GM12878 (cell line): ENCODE results near the gene SCTR. TPM values are rescaled to one million over a fixed set of nuclear protein-coding genes. Genes with fewer than 3 reads are reported as not detected.

Experiments
- ATAC-seq: fragments of 200-7000 bp; cut with Tn5 transposase; 3 replicates; pipeline ENCODE4 v1.9.1; 2020; ENCODE audit warnings: mild to moderate bottlenecking, moderate library complexity
- BruUV-seq: library from RNA; stranded (reverse); fragments of 400-500 nt; replicated peaks from 2 replicates; lab custom pipeline; 2021; lab: Mats Ljungman, UMichigan
- CTCF ChIA-PET: fragments of 300-600 bp; sonication (Branson Sonifier 250); formaldehyde crosslinking; extraction: SDS; loops from one replicate; lab custom pipeline; 2021; ENCODE audit warnings: inconsistent platforms; lab: Yijun Ruan, JAX
- POLR2A ChIA-PET: fragments of 350-600 bp; formaldehyde crosslinking; extraction: SDS; loops from one replicate; lab custom pipeline; 2021; ENCODE audit warnings: inconsistent platforms; lab: Charles Lee
- RAD21 ChIA-PET: fragments of 300-600 bp; sonication (Branson Sonifier 250); formaldehyde crosslinking; loops from one replicate; lab custom pipeline; 2023; ENCODE audit warnings: antibody characterized with exemption; ENCODE audit not compliant: unreplicated experiment; lab: Charles Lee
- SMC1A ChIA-PET: fragments of 300-600 bp; sonication (Branson Sonifier 250); formaldehyde crosslinking; loops from one replicate; lab custom pipeline; 2023; ENCODE audit not compliant: unreplicated experiment, uncharacterized antibody; lab: Charles Lee
- DNase-seq: peaks from one replicate; pipeline ENCODE4 v3.0.0-alpha.2; 2011; ENCODE audit warnings: low read depth, low spot score
- FAIRE-seq: peaks from 3 replicates; lab custom pipeline; 2011; peaks lifted over from hg19 to GRCh38; lab: Jason Lieb, UNC
- H2AFZ ChIP-seq: 2 replicates; pipeline ENCODE4 v1.6.0; 2011; ENCODE audit warnings: low read depth, low read length, control low read depth; ENCODE audit not compliant: control insufficient read depth
- H3K27ac ChIP-seq: 2 replicates; pipeline ENCODE4 v1.5.1; 2011; ENCODE audit warnings: control low read depth; ENCODE audit not compliant: control insufficient read depth, insufficient read depth
- H3K27me3 ChIP-seq, 2 experiments: replicated peaks in 1 of 2; 2 replicates each; pipeline versions ENCODE4 v1.6.0 to v1.6.1; 2011; ENCODE audit warnings: low read length in 1 of 2; ENCODE audit not compliant: control insufficient read depth in 2 of 2, insufficient read depth in 2 of 2
- H3K36me3 ChIP-seq, 2 experiments: 2 replicates each; pipeline ENCODE4 v1.5.1; 2011; ENCODE audit warnings: low read length in 1 of 2; ENCODE audit not compliant: control insufficient read depth in 2 of 2, insufficient read depth in 2 of 2
- H3K4me1 ChIP-seq: 2 replicates; pipeline ENCODE4 v1.6.1; 2011; ENCODE audit warnings: mild to moderate bottlenecking, low read length, moderate library complexity, mixed read lengths; ENCODE audit not compliant: control insufficient read depth, insufficient read depth
- H3K4me2 ChIP-seq: 2 replicates; pipeline ENCODE4 v1.6.0; 2011; ENCODE audit warnings: control low read depth; ENCODE audit not compliant: control insufficient read depth, insufficient read depth
- H3K4me3 ChIP-seq: fragments of 200-600 bp; sonication (generic); 2 replicates; pipeline ENCODE4 v1.5.1; 2016
- H3K79me2 ChIP-seq: 2 replicates; pipeline ENCODE4 v1.6.0; 2011; ENCODE audit warnings: low read length; ENCODE audit not compliant: control insufficient read depth, insufficient read depth
- H3K9ac ChIP-seq: 2 replicates; pipeline ENCODE4 v1.8.0; 2011; ENCODE audit warnings: low read length, control low read depth, mixed read lengths; ENCODE audit not compliant: control insufficient read depth, insufficient read depth
- H3K9me3 ChIP-seq: replicated peaks from 3 replicates; pipeline ENCODE4 v1.5.1; 2011; ENCODE audit warnings: mild to moderate bottlenecking, low read length; ENCODE audit not compliant: control insufficient read depth, insufficient read depth
- H4K20me1 ChIP-seq: 2 replicates; pipeline ENCODE4 v1.6.0; 2011; ENCODE audit not compliant: control insufficient read depth, insufficient read depth
- DPF2 ChIP-seq: fragments of 450-650 bp; IDR thresholded peaks from 2 replicates; pipeline ENCODE4 v1.6.1; 2017; ENCODE audit warnings: mild to moderate bottlenecking
- E2F8 ChIP-seq: fragments of 450-650 bp; IDR thresholded peaks from 2 replicates; pipeline ENCODE4 v1.6.1; 2018; ENCODE audit warnings: mild to moderate bottlenecking, low read depth, moderate library complexity; ENCODE audit not compliant: partially characterized antibody
- WGBS: methylation state at CpG from one replicate; pipeline ENCODE4 v1.1.6; 2016; ENCODE audit warnings: low lambda C conversion rate; ENCODE audit not compliant: insufficient replicate concordance, insufficient coverage; ENCODE audit errors: missing lambda C conversion rate; 5-methylcytosine and 5-hydroxymethylcytosine counted together
- in situ Hi-C: fragments of 300-500 bp; cut with MboI; formaldehyde crosslinking; loops from 9 replicates; pipeline ENCODE4 v1.14.3; 2018; ENCODE audit warnings: mixed read lengths
- intact Hi-C: fragments of 100-400 bp; cut with micrococcal nuclease; formaldehyde crosslinking; loops from one replicate; pipeline ENCODE4 v1.14.2; 2022; ENCODE audit not compliant: unreplicated experiment
- polyA plus RNA-seq, 11 experiments: library from polyadenylated mRNA; depleted of rRNA in 4 of 11; unstranded in 6 of 11; stranded (reverse) in 5 of 11; fragments of >200 nt; fragmentation: Nextera tagmentation in 4 of 11; fragmentation: Illumina TruSeq in 1 of 11; extraction: Ambion mirVana in 4 of 11; extraction: Trizol in 1 of 11; gene quantifications; 1 replicate in 1 of 11; 2 replicates in 10 of 11; pipeline versions ENCODE4 v1.2.1 to v1.2.3, GENCODE V29; 2011 to 2016; ENCODE audit warnings: inconsistent platforms in 2 of 11, missing spikeins in 2 of 11, low read depth in 1 of 11
- total RNA-seq, 4 experiments: library from RNA; depleted of rRNA in 3 of 4; stranded (reverse); fragments of >200 nt in 3 of 4; fragmentation: Illumina TruSeq in 1 of 4; extraction: Trizol in 1 of 4; gene quantifications; 2 replicates each; pipeline versions ENCODE4 v1.2.1 to v1.2.3, GENCODE V29; 2013 to 2021

The SCTR gene
- total and polyA plus RNA-seq, 10 of the 15 experiments (the other 5 are each of a cell fraction or from before 2014, with no cell fraction given) = 0.26 TPM; not detected in 9

DNA sequence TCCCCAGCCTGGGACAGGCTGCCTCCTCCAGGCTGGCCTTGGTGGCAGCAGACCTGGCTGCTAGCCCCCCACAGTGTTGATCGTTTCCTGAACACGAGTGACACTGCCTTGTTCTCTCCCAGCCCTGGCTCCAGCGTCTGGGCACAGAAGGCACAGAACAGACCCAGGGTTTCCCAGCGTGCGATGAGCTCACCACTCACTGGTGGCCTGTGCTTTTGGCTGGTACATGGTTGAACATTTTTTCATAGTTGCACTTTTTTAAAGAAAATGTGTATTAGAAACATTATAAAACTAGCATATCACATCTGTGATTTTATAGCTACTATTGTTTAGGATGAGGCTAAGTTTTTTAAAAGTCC lies 40.9 kb downstream of the SCTR start:
- ChIA-PET SMC1A (interaction anchor here (0.5 to 1.1 kb wide), 3 partner anchors 31 to 68 kb away, joined by 3 read pairs; no protein-coding TSS in a partner anchor), CTCF (interaction anchor here (0.7 to 1.8 kb wide), 5 partner anchors 12 to 1791 kb away, joined by 3 to 4 read pairs (median 4); no protein-coding TSS in a partner anchor), POLR2A (interaction anchor here (0.8 kb wide), 1 partner anchor 14 kb away, joined by 3 read pairs; no protein-coding TSS in a partner anchor), RAD21 (no interaction called here)
- Histone ChIP-seq H3K4me3 (no peak overlapping the region), H3K36me3 (no peaks in the 10 kb centered on the region), H2AFZ (no peak overlapping the region), H3K79me2 (no peaks in the 10 kb centered on the region), H3K9ac (no peak overlapping the region), H4K20me1 (peaks cover 2% of the 10 kb centered on the region; the same call in 1 of the 2 replicates), H3K27ac (no peak overlapping the region), H3K4me1 (no peaks in the 10 kb centered on the region), H3K9me3 (no peaks in the 10 kb centered on the region), H3K4me2 (no peak overlapping the region), H3K27me3 (no peaks in the 10 kb centered on the region; a peak in 1 of 4 replicates)
- BruUV-seq = no TSS peak
- TF ChIP-seq E2F8 = no peak
- TF ChIP-seq DPF2 = 0 out of 2 replicates have a peak, but pooled peaks have one; percentile 31
- in situ Hi-C loops (loop anchor here (10.0 kb wide), 1 partner anchor 599 kb away; no protein-coding TSS in a partner anchor), intact Hi-C loops (no loop called here)
- no peak for FAIRE-seq
- WGBS = 30% methylated on average over 5 of the region's 5 CpGs
- ATAC-seq = no peak
- DNase-seq = no peak
